ENCODE results near the gene MED12L.

DNA sequence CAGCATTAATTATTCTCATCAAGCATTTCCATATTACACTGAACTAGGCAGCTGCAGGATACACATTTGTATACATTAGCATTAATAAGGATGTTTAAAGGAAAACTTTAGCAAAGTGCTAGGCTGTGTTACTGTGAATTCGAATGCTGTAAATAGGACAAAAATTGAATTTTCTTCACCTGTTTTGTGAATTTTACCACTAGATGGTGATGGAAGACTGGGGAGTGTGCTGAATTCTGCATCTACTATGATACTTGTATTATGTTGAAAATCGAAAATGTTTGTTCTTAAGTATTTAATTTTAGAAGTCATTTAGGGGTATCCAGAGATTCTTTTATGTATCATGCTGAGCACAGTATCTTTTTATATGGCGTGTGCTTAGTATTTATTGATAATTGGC is 205.2 kb downstream of the MED12L start:
- no peak for TF ChIP-seq POLR2A (IDR thresholded peaks at IDR 0.05)
- TF ChIP-seq, protein P1, sequence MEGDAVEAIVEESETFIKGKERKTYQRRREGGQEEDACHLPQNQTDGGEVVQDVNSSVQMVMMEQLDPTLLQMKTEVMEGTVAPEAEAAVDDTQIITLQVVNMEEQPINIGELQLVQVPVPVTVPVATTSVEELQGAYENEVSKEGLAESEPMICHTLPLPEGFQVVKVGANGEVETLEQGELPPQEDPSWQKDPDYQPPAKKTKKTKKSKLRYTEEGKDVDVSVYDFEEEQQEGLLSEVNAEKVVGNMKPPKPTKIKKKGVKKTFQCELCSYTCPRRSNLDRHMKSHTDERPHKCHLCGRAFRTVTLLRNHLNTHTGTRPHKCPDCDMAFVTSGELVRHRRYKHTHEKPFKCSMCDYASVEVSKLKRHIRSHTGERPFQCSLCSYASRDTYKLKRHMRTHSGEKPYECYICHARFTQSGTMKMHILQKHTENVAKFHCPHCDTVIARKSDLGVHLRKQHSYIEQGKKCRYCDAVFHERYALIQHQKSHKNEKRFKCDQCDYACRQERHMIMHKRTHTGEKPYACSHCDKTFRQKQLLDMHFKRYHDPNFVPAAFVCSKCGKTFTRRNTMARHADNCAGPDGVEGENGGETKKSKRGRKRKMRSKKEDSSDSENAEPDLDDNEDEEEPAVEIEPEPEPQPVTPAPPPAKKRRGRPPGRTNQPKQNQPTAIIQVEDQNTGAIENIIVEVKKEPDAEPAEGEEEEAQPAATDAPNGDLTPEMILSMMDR (IDR thresholded peaks at IDR 0.05), result peak in 1 of 6 experiments; percentile 30

Measured in thyroid gland (tissue), 4 donors.